Adipose tissue (tissue), 3 donors: ENCODE results near the gene TBR1. TPM values are rescaled to one million over a fixed set of nuclear protein-coding genes. Genes with fewer than 3 reads are reported as not detected.

Experiments used
- H3K27ac ChIP-seq: one replicate; pipeline ENCODE4 v1.5.1; 2013; ENCODE audit warnings: low read depth, low read length
- WGBS, 3 donors: extraction: QIAGEN DNeasy Blood & Tissue Kit; methylation state at CpG; one replicate each; pipeline ENCODE4 v1.1.7; 2013; 5-methylcytosine and 5-hydroxymethylcytosine counted together
- polyA plus RNA-seq, 3 donors: library from polyadenylated mRNA; stranded (reverse); fragments of 200-250 nt; gene quantifications; one replicate each; pipeline ENCODE4 v1.2.3, GENCODE V29; 2013
- donor health status: healthy with polysubstance abuse.
- donor health status: Bipolar disorder and iron deficiency.
- donor health status: healthy.

Gene TBR1
- polyA plus RNA-seq, 3 donors = 0.01 to 0.11 (median 0.03) TPM

DNA sequence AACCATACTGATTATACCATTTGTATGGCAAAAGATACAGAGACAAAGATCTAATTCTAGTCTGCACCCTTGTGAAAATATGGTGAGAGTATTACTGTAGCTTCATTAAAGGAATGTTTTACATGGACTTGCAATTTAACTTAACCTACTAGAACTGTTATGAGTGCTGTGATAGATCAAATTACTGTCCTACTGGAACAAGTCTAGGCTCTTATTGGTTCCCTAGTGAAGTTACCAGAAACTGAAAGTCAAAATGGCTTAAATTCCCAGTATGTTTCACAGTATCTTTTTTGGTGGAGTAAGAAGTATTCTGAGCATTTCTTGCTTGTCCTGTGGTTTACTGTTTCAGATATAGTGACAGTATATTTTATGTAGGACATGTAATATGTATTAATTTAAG is 3.8 kb upstream of the TBR1 start:
- H3K27ac ChIP-seq = no peak overlapping the region

DNA sequence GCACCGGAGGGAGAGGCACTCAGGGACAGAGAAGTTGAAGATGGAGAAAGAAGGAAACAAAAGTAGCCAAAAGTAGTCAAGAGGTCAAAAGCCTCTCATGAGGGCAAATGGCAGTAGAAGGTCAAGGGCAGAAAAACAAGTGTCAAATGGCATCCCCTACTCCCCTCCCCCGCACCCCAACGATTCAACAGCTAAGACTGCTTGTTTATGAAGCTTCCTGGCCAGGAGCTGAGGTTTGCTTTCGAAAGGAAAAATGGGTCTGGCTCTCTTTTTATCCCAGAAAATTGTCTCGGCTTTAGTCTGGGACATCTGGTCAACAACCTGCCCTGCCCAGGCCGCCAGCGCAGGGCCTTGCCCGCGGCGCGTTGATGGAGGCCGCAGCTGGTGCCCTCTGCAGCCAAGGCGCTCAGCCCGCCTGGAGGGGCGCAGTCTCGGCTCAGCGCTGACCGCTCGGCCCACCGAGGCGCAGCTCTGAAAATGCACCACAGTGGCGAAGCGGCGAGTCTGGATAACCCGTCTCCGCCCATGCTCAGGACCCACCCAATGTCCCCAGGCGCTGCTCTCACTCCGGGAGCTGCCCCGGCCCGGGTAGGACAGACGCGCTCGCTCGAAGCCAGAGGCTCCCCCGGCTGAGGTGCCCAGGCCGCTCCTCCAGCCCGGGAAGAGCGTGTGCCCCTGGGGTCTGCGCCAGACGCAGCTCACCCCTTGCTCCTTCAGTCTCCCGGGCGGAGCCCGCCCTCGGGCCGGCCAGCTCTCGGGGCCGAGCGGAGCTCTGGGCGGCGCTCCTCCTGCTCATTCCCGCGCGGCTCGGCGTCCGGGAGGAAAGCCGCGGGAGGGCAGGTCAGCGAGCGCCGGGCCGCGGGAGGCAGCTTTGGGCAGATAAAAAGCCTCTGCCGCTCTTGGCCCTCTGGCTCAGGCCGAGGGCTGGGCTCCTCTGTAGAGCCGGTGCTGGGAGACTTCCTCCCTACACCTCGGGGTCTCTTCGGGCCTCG is 1.8 kb upstream of the TBR1 start:
- 5% methylated on average over 69 of the region's 69 CpGs for WGBS, 3 donors

DNA sequence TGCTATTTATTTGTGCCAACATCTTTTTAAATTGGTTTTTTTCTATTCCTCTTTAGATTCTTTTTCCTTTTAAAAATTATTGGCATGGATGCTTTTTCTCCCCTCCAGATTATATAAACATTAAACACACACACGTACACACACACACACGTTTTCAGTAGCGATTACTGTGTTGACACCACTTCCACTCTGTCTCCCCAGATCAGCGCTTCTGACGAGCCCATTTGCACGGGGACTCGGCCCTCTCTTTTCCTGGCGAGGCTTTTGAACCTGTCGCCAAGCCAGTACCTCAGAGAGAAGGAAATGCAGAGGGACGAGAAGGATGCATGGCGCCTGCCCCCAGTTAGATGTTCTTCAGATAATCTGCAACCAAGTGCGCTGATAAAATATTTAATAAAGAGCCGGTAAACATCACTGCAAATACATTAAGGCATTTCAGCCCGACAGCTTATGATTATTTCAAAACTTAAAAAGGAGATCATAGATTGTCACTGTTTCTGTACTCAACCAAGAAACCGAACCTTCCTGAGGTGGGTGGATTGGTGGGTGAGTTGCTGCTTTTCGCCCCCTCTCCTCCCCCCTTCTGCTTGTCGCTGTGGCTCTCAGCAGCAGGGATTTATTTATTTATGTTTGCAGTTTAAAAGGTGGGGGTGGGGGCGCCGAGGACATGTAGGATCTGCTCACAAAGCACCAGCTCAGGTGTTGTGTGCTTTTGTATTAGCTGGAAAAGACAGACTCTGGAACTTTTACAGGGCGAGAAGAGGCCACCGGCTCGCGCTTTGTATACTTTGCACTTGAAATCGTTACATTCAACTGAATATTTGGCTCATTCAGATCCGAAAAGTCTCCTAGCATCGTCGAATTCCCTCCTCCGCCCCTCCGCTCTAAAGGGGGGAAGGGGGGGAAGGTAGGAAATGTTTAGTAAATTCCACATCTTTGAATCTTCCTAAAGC is 787 bp upstream of the TBR1 start:
- H3K27ac ChIP-seq = no peak overlapping the region
- 7 to 12% (median 10%) methylated on average over 29 of the region's 29 CpGs for WGBS, 3 donors

More for the DNA sequence above, 1.8 kb upstream of the TBR1 start:
- no peak overlapping the region for H3K27ac ChIP-seq

DNA sequence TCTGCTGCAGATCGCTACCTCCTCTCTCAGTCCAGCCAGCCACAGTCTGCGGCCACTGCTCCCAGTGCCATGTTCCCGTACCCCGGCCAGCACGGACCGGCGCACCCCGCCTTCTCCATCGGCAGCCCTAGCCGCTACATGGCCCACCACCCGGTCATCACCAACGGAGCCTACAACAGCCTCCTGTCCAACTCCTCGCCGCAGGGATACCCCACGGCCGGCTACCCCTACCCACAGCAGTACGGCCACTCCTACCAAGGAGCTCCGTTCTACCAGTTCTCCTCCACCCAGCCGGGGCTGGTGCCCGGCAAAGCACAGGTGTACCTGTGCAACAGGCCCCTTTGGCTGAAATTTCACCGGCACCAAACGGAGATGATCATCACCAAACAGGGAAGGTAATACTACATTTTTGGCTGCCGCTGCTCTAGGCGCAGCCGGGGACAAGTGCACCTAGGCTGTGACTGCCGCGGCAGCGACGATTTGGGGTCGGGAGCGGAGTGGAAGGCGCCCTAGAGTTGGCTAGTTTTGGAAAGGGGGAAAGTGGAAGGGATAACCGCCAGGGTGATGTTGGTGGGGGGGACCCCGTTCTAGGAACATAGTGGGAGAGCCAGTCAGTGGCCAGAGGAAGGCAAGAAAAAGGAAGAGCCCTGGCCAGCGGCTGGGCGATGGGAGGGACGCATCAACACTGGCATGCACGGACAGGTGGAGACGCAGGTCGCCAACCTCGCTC is 776 bp downstream of the TBR1 start:
- 8 to 9% (median 8%) methylated on average over 41 of the region's 41 CpGs for WGBS, 3 donors
- H3K27ac ChIP-seq = no peak overlapping the region

DNA sequence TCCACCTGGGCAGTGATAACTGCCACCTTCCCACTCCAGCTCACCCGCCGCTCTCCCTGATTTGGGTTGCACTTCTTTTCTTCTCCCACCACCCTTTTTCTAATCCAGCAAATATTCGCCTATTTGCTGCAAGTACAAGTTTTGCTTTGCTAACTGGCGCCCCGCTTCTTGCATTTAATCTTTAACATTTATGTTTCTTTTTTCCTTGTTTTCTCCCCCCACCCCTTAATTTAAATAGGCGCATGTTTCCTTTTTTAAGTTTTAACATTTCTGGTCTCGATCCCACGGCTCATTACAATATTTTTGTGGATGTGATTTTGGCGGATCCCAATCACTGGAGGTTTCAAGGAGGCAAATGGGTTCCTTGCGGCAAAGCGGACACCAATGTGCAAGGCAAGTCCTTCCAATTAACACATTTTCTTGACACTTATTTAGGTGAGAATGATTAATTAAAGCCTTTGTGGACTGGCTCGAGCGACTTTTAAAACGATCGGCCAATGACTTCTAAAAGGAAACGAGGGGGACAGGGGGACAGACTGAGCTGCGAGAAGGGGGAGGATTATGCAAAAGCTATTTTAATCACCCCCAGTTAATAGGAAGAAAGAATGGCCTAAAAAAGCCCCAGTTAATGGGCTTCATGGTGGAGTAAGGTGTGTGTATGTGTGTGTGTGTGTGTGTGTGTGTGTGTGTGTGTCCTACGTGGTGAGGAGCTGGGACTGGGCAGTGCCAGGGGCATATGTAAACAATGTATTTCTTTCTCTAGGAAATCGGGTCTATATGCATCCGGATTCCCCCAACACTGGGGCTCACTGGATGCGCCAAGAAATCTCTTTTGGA is 1.6 kb downstream of the TBR1 start:
- WGBS, 3 donors = 17 to 19% (median 18%) methylated on average over 21 of the region's 21 CpGs
- no peak overlapping the region for H3K27ac ChIP-seq

DNA sequence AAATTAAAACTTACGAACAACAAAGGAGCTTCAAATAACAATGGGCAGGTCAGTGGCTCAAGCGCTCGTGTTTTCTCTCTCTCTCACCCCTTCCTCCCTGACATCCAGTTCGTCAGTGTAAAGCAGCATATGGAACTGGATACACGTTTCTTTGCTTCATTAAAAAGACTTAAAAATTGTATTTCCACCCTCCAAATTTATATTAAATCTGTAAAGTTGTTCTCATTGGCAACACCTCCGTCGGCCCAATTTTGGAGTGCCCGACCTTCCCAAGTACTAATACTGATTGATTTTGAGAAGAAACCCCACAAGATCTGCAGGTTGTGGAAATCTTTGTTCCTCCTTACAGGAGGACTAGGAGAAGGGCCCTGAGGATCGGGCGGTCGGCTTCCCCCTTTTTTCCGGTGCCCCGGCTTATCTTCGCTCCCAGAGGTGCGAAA is 2.2 kb downstream of the TBR1 start:
- H3K27ac ChIP-seq = no peak overlapping the region
- WGBS, 3 donors = 4 to 6% (median 5%) methylated on average over 15 of the region's 15 CpGs

DNA sequence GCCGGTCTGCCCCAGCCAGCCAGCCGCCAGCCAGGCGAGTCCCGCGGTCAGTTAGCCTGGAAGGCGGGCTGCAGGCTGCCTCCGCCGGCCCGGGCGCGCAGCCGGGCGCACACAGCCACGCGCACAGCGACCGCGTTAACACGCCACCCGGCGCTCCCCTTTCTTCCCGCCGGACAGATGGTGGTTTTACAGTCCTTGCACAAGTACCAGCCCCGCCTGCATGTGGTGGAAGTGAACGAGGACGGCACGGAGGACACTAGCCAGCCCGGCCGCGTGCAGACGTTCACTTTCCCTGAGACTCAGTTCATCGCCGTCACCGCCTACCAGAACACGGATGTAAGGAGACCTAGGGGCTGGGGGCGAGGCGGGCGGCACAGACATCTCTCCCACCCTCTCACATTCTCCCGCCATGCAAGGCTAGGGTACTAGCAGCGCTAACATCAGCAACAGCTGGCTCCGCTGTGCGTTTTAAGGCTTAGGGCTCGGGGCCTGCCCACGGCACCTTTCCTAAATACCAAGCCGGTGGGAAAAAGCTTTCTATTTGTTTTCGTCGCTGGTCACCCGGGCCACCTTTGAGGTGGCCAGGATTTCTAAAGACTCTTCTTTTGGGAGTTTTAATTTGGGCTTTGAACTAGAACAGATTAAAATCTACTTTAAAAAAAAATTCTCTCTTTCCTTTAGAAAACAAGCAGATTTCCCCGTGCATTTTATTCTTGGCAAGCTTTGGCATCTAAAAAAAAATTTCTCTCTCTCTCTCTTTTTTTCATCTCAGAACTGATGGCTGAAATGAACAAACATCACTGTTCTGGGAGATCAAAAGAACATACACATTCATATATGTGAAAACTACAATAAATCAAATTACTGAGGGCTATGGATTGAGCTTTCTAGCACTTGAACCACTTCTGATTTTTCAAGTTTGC is 2.9 kb downstream of the TBR1 start:
- H3K27ac ChIP-seq = no peak overlapping the region
- WGBS, 3 donors = 6% methylated on average over 45 to 49 of the region's 49 CpGs

DNA sequence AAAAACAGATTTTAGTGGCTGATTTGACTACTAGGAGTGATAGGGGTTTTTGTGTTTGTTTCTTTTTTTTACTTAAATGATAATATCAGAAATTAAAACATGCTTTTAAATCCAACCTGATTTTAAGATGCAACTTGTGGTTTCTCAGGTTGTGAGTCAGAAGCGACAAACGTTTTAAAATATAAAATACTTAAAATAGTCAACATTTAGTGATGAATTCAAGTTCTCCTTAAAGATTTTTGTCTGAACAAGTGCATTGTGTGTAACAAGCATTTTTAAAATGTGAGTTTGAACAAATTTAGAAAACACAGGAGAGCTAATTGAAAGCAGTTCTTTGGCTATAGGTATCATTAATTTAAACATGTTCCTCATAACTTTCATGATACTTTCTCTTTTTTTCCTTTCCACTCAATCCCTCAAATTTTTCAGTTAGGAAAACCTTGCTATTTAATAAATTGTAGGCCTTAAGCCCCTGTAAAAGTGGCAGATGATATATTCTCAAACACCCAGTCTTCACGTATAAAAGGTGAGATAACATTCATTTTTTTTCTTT is 3.6 kb downstream of the TBR1 start:
- WGBS, 3 donors = 45 to 61% (median 54%) methylated on average over 3 of the region's 3 CpGs
- no peak overlapping the region for H3K27ac ChIP-seq

DNA sequence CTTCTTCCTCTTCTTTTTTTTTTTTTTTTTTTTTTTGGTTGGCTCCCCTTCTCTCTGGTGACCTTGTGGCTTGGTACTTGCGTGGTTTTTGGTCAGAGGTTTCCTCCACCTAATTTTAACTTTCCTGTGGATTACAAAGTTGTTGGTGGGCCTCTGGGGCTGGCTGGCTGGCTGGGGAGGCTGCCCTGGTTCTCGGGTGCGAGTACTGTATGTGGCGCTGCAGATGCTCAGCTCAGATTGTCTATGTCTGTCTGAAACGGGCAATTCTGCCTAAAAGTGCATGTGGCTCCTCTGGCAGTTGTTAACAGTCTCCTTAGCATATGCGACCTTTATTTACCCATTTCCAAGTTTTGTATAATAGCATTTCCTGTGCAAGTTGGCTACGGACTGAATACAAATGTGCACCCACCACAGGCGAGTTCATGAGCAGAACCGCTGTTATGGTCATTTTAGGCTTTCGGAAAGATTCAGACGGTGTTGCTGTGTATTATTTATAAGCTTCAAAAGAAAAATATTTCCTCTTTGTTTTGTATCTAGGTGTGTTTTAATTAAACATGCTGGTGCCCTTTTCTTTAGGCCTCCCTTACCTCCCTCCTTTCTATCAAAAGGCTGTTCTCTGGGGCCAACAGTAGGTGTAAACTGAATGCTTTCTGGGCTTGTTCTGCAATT is 4.4 kb downstream of the TBR1 start:
- no peak overlapping the region for H3K27ac ChIP-seq
- WGBS, 3 donors = 38 to 45% (median 41%) methylated on average over 11 of the region's 11 CpGs

DNA sequence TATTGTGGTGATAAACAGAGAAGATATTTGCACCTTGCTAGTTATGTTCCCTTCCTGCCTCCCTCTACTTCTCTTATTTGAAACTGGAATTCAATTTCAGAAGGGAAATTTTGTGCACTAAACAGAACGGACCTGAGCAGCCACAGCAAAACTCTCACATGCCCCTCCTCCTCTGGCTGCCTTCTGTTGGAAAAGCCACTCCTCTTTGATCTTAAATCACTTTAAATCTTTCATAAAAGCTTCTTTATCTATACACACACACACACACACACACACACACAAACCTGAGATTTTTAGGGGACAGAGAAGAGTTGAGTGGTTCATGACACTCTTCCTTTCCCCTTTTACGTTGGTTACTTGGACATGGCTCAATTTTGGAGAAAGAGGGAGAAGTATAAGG is 5.6 kb downstream of the TBR1 start:
- no peak overlapping the region for H3K27ac ChIP-seq
- 26 to 44% (median 33%) methylated on average over 2 of the region's 2 CpGs for WGBS, 3 donors

DNA sequence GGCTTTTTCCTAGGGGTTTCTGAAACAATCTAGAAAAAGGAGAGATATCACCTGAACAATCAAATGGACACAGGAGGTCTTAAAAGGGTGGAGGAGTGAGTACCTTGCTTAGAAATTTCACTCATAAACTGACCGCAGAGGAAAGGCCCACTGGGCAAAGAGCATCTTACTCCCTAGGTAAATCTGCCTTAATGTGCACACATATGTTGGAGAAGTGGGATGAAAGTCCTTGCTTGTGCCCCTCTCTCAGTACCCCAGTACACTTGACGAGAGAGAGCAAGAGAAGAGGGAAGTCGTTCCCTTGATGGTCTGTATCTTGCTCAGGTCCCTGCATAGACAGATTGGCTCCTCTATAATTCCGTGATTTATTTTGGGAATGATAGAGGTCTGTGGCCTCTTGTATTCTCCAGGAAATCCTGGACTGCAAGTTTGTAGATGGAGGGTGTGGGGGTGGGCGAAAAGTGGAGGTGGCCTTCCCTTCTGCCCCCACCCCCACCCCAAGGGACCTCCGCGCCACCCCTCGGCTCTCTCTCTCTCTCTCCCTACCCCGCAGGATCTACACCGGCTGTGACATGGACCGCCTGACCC is 6.8 kb downstream of the TBR1 start:
- WGBS, 3 donors = 24 to 26% (median 25%) methylated on average over 11 of the region's 11 CpGs
- no peak overlapping the region for H3K27ac ChIP-seq

DNA sequence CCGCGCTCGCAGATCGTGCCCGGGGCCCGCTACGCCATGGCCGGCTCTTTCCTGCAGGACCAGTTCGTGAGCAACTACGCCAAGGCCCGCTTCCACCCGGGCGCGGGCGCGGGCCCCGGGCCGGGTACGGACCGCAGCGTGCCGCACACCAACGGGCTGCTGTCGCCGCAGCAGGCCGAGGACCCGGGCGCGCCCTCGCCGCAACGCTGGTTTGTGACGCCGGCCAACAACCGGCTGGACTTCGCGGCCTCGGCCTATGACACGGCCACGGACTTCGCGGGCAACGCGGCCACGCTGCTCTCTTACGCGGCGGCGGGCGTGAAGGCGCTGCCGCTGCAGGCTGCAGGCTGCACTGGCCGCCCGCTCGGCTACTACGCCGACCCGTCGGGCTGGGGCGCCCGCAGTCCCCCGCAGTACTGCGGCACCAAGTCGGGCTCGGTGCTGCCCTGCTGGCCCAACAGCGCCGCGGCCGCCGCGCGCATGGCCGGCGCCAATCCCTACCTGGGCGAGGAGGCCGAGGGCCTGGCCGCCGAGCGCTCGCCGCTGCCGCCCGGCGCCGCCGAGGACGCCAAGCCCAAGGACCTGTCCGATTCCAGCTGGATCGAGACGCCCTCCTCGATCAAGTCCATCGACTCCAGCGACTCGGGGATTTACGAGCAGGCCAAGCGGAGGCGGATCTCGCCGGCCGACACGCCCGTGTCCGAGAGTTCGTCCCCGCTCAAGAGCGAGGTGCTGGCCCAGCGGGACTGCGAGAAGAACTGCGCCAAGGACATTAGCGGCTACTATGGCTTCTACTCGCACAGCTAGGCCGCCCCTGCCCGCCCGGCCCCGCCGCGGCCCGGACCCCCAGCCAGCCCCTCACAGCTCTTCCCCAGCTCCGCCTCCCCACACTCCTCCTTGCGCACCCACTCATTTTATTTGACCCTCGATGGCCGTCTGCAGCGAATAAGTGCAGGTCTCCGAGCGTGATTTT is 7.6 kb downstream of the TBR1 start:
- 4% methylated on average over 94 to 125 of the region's 125 CpGs for WGBS, 3 donors
- H3K27ac ChIP-seq = no peak overlapping the region

DNA sequence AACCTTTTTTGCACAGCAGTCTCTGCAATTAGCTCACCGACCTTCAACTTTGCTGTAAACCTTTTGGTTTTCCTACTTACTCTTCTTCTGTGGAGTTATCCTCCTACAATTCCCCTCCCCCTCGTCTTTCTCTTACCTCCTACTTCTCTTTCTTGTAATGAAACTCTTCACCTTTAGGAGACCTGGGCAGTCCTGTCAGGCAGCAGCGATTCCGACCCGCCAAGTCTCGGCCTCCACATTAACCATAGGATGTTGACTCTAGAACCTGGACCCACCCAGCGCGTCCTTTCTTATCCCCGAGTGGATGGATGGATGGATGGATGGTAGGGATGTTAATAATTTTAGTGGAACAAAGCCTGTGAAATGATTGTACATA is 8.3 kb downstream of the TBR1 start:
- no peak overlapping the region for H3K27ac ChIP-seq
- WGBS, 3 donors = 12 to 14% (median 13%) methylated on average over 9 of the region's 9 CpGs

DNA sequence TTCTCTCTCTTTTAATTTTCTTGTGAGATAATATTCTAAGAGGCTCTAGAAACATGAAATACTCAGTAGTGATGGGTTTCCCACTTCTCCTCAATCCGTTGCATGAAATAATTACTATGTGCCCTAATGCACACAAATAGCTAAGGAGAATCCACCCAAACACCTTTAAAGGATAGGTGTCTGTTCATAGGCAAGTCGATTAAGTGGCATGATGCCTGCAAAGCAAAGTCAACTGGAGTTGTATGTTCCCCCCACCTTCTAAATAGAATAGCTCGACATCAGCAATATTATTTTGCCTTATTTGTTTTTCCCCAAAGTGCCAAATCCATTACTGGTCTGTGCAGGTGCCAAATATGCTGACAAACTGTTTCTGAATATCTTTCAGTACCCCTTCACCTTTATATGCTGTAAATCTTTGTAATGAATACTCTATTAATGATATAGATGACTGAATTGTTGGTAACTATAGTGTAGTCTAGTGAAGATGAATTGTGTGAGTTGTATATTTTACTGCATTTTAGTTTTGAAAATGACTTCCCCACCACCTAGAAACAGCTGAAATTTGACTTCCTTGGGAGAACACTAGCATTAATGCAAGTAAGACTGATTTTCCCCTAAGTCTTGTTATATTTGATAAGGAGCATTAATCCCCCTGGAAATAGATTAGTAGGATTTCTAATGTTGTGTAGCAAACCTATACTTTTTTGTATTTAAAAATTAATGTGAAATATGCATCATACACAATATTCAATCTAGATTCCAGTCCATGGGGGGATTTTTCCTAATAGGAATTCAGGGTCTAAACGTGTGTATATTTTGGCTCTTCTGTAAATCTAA is 9.0 kb downstream of the TBR1 start:
- H3K27ac ChIP-seq = no peak overlapping the region
- WGBS, 3 donors = 19 to 21% (median 21%) methylated on average over 4 of the region's 4 CpGs
